ENCODE data around the gene EPB41. TPM values are rescaled to one million over a fixed set of nuclear protein-coding genes. Genes with fewer than 3 reads are reported as not detected.
A peak's percentile ranks its signal among the peaks of the same experiment; 100 is the strongest.

EPB41 gene
- total RNA-seq, 1 donor from 2014 or later: 82.6 TPM

DNA sequence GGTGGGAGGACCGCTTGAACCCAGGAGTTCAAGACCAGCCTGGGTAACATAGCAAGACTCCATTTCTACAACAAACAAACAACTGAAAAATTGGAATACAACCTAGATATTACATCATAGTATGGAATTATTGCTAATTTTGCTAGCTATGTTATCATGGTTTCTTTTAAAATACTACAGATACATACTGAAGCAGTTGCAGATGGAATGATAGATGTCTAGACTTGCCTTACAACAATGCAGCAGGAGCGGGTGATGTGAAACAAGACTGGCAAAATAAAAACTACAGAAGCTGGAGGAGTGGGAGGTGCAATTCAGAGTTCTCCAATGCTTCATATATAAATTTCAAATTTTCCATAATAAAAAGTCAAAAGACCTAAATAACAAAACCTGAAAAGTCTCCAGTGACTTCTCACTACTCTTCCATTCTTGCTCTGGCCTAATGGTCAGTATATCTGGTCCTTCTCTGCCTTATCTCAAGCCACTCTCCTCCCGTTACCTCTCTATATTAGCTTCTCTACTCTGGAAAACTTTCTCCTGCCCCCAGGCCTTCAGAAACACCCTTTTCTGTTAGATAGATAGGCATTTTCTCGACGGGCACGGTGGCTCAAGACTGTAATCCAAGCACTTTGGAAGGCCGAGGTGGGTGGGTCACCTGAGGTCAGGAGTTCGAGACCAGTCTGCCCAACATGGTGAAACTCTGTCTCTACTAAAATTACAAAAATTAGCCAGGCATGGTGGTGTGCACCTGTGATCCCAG is 237.9 kb downstream of the EPB41 start:
- no peak overlapping the region for H3K4me3 Mint-ChIP-seq (ENCODE audit: unreplicated experiment)
- H3K27ac Mint-ChIP-seq (ENCODE audit: unreplicated experiment): no peak overlapping the region
- peaks cover 5% of the 10 kb centered on the region for H3K27me3 Mint-ChIP-seq (ENCODE audit: unreplicated experiment)
- DNase-seq (ENCODE audit: low spot score): no peak
- H3K9me3 Mint-ChIP-seq (ENCODE audit: unreplicated experiment): no peaks in the 10 kb centered on the region
- TF ChIP-seq, protein P1, sequence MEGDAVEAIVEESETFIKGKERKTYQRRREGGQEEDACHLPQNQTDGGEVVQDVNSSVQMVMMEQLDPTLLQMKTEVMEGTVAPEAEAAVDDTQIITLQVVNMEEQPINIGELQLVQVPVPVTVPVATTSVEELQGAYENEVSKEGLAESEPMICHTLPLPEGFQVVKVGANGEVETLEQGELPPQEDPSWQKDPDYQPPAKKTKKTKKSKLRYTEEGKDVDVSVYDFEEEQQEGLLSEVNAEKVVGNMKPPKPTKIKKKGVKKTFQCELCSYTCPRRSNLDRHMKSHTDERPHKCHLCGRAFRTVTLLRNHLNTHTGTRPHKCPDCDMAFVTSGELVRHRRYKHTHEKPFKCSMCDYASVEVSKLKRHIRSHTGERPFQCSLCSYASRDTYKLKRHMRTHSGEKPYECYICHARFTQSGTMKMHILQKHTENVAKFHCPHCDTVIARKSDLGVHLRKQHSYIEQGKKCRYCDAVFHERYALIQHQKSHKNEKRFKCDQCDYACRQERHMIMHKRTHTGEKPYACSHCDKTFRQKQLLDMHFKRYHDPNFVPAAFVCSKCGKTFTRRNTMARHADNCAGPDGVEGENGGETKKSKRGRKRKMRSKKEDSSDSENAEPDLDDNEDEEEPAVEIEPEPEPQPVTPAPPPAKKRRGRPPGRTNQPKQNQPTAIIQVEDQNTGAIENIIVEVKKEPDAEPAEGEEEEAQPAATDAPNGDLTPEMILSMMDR (IDR thresholded peaks at IDR 0.05; ENCODE audit: unreplicated experiment): no peak
- H3K4me1 Mint-ChIP-seq (ENCODE audit: unreplicated experiment): peaks cover 5% of the 10 kb centered on the region
- H3K36me3 Mint-ChIP-seq (ENCODE audit: low read depth, unreplicated experiment): peaks cover 51% of the 10 kb centered on the region

DNA sequence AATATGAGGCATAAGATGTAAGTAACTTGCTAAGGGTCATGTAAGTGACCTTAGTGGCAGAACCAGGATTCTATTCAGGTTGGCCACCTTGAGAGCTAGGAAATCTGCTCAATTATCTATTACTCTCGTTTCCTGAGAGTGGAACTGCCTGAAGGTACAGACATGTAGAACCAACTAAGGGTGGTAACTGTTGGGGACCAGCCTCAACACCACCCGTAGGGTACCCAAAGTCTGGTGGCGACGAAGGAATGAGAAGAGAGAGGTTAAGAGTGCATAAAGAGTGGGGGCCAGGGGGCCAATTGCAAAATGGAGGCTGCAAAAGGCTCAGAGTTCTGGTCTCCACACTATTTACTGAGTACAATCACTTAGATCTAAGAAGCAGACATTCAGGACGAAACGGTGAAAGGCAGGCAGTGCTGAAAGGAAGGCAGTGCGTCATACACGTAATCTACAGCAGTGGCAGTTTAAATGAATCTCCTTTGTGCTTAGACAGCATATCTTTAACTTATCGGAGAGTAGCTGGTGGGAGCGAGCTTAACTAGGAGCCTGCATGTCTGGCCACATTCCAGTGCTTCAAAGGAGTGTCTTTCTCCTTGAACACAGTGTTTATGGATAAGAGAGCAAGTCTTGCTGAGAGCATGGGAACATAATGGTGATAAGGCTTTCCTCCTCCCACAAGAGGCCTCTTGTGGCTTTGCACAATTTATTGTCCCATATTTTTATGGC is 242.3 kb downstream of the EPB41 start:
- DNase-seq (ENCODE audit: low spot score): no peak
- TF ChIP-seq, protein P1 (IDR thresholded peaks at IDR 0.05; ENCODE audit: unreplicated experiment): no peak
- H3K4me1 Mint-ChIP-seq (ENCODE audit: unreplicated experiment): peaks cover 13% of the 10 kb centered on the region
- H3K4me3 Mint-ChIP-seq (ENCODE audit: unreplicated experiment): peak overlapping the region; percentile 58
- H3K27ac Mint-ChIP-seq (ENCODE audit: unreplicated experiment): peak overlapping the region; percentile 81
- H3K27me3 Mint-ChIP-seq (ENCODE audit: unreplicated experiment): no peaks in the 10 kb centered on the region
- H3K9me3 Mint-ChIP-seq (ENCODE audit: unreplicated experiment): no peaks in the 10 kb centered on the region
- peaks cover 24% of the 10 kb centered on the region for H3K36me3 Mint-ChIP-seq (ENCODE audit: low read depth, unreplicated experiment)

DNA sequence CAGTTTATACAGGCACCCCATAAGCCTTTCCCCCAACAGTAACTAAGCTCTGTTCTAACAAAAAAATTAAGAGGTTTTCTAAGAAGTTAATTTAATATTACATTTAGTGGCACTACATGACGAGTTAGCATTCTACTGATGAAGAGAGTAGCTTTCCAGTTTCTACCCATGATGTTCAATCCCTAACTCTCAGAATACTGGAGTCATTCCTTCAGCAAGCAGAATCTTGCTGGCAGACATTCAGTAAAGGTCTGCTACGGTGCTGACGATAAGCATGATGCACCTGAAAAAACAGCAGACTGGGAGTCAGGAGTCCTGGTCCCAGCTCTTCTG is 242.9 kb downstream of the EPB41 start:
- no peak overlapping the region for H3K4me3 Mint-ChIP-seq (ENCODE audit: unreplicated experiment)
- no peak overlapping the region for H3K27ac Mint-ChIP-seq (ENCODE audit: unreplicated experiment)
- peaks cover 13% of the 10 kb centered on the region for H3K4me1 Mint-ChIP-seq (ENCODE audit: unreplicated experiment)
- peaks cover 18% of the 10 kb centered on the region for H3K36me3 Mint-ChIP-seq (ENCODE audit: low read depth, unreplicated experiment)
- TF ChIP-seq, protein P1 (IDR thresholded peaks at IDR 0.05; ENCODE audit: unreplicated experiment): no peak
- no peaks in the 10 kb centered on the region for H3K27me3 Mint-ChIP-seq (ENCODE audit: unreplicated experiment)
- DNase-seq (ENCODE audit: low spot score): no peak
- H3K9me3 Mint-ChIP-seq (ENCODE audit: unreplicated experiment): no peaks in the 10 kb centered on the region

DNA sequence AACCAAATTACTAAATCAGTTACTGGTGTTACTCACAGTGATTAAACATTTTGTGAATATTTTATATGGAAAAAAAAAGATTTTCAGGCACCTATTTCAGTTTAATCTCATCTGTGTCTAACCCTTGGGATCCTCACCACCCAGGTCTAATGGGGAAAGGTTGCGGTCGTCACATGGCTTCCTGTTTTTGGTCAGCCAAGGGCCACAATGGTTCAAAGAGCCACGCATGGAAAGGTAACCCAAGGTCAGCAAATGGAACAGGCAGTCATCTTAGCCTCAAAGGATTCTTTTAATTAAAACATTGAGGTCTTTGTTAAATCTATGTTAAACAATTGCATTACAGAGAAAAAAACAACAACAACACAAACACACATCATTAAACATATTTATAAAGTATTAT is 245.4 kb downstream of the EPB41 start:
- Mint-ChIP-seq H3K4me1 (ENCODE audit: unreplicated experiment) (peaks cover 27% of the 10 kb centered on the region), H3K36me3 (ENCODE audit: low read depth, unreplicated experiment) (peaks cover 15% of the 10 kb centered on the region), H3K27ac (ENCODE audit: unreplicated experiment) (no peak overlapping the region)

More for the DNA sequence above, 245.4 kb downstream of the EPB41 start:
- H3K9me3 Mint-ChIP-seq (ENCODE audit: unreplicated experiment): no peaks in the 10 kb centered on the region
- TF ChIP-seq, protein P1 (IDR thresholded peaks at IDR 0.05; ENCODE audit: unreplicated experiment): no peak
- H3K27me3 Mint-ChIP-seq (ENCODE audit: unreplicated experiment): no peaks in the 10 kb centered on the region
- DNase-seq (ENCODE audit: low spot score): no peak
- no peak overlapping the region for H3K4me3 Mint-ChIP-seq (ENCODE audit: unreplicated experiment)

Measured in endothelial cell (in vitro differentiated cells).